Cerebellar nuclear complex (tissue), 1 donor: Measurements from ENCODE around the gene NOXA1.
A peak's percentile ranks its signal among the peaks of the same experiment; 100 is the strongest.
"Not testable (repeated sequence)": the region's sequence is repeated elsewhere in the genome, so short reads cannot be mapped to it uniquely, and the experiment has no call there.

Experiments used
- DNase-seq, 2 experiments: peaks; one replicate each; lab custom pipeline; 2025; lab: John Stamatoyannopoulos, UW

NOXA1 gene, protein sequence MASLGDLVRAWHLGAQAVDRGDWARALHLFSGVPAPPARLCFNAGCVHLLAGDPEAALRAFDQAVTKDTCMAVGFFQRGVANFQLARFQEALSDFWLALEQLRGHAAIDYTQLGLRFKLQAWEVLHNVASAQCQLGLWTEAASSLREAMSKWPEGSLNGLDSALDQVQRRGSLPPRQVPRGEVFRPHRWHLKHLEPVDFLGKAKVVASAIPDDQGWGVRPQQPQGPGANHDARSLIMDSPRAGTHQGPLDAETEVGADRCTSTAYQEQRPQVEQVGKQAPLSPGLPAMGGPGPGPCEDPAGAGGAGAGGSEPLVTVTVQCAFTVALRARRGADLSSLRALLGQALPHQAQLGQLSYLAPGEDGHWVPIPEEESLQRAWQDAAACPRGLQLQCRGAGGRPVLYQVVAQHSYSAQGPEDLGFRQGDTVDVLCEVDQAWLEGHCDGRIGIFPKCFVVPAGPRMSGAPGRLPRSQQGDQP

DNA sequence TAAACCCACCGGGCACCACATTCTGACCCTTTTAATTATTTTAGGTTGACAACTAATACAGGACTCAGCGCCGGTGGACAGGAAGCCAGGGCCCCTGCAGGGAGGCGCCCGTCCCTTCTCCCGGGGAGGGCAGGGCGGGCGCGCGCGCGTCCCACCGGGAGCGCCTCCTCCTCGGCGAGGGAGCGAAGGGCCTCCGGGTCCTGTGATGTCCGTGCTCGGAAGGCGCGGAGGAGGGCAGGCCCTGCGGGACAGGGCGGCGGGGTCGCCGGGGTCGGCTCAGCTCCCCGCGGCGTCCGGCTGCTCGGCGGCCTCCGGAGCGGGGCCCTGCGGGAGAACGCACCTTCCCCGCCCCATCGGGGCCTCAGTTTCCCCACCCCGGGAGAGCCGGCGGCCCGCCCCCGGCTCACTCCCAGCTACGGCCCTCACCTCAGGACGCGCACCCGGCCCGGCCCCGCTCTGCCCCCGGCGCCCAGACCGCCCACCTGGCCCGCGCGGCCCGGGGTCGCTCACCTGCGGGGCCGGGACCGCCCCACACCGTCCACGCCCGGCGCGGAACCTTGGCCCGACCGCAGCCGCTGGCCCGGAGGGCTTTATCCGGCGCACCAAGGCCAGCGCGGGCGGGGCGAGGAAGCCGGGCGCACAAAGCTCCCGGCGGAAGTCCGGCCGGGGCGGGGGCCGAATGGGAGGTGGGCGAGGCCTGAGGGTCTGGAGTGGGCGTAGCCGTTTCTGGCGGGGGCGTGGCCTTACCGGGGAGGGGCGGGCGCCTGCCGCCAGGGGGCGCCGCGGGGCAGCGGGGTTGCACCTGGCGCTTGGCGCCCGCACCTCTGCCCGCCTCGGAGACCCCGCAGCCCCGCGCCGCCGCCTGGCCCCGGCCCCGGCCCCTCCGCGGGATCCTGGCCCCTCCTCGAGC lies at the start of gene NOXA1, which contains the start of gene EXD3:
NOXA1 (plus strand) TSS at position 790 of the 910 bp plus-strand sequence. CDS start 137 bp downstream, outside the sequence.
EXD3 (minus strand) TSS at position 559 of the 910 bp plus-strand sequence. CDS start 27,805 bp downstream, outside the sequence.
- peak in 1 of 2 experiments; percentile 55 for DNase-seq

DNA sequence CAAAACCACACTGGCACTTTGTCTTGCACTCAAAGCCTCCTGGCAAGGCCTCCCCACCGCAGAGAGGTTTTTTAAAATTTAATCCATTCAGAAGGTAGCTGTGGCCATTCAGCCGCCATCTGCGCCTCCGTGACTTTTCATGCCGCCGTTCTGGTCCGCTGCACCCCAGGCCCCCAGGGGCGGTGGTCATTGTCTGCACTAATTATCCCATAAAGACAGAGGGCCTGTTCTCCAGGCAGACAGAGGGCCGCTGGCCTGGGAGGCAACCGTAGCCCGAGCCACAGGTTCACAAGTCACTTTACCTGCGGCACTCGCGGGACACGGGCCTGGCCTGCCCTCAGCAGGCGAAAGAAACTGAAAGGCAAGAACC lies 49.6 kb upstream of the NOXA1 start:
- DNase-seq: no peak

DNA sequence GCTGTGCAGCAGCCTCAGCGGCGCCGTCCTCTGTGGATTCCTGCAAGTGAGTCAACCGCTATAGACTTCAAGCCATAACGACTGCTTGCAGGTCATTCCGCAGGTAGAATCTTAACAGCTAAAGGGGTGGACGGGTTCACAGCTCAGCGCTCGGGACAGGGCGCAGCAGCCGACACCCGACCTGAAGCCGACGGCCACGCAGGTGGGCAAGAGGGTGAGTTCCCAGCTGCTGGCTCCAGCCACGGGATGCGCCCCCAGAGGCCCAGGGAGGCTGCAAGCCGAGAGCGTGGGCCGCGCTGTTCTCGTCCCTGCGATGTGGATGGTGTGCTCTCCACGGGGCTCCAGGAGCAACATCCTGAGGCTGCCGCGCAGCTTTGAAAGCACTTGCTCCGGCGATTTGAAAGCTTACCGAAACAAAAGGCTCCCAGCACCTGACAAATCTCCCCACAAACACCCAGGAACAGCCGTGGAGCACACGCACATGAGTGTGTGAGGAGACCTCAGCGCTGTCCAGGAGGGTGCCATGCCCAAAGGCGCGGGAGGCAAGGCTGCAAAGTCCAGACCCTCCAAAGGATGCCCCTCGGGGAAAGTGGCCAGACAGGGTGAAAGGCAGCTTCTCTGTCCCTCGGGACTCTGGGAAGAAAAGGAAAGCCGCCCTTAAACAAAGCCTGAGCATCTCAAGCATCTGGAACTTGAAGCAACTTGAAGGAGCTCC lies 48.9 kb upstream of the NOXA1 start:
- DNase-seq: no peak

DNA sequence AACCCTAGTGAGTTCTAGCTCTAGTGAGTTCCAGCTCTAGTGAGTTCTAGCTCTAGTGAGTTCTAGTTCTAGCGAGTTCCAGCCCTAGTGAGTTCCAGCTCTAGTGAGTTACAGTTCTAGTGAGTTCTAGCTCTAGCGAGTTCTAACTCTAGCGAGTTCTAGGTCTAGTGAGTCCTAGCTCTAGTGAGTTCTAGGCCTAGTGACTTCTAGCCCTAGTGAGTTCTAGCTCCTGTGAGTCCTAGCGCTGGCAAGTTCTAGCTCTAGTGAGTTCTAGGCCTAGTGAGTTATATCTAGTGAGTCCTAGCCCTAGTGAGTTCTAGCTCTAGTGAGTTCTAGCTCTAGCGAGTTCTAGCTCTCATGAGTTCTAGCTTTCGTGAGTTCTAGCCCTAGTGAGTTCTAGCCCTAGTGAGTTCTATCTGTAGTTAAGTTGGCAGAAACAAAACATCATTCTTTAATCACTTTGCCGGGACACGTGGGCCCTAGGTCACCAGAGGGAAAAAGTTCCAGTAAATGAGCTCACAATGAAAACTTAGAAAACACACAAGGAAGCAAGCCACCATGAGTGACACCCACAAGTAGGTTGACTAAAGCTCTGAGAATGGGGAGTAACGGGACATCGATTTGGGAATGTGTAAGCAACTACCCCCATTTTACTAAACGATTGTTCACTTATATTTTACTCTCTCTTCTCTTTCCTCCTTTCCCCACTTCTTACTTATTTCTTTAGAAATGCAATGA lies 47.7 kb upstream of the NOXA1 start:
- DNase-seq: no peak

GRCh38 chr9:137376386-137376785 lies 46.8 kb upstream of the NOXA1 start:
- no peak for DNase-seq

- DNase-seq: not testable (repeated sequence)
Observed at GRCh38 chr9:137378688-137379410, 44.3 kb upstream of the NOXA1 start.

DNA sequence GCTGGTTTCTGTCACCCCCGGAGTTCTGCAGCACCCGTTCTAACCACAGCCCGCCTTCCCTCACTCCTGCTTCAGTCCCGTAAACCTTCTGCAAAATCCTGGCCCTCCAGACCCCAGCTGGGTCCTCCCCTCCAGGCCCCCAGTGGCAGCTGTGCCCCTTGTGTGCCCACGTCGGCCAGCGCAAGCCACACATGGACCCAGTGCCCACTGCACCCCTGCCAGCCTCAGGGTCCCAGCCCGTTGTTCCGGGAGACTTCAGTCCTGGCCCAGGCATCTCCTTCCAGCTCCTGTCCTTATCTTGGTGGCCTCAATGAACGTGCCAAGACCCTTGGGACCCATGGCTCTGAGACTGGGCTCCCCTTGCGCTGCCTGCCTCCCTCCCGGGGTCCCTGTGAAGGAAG lies 43.4 kb upstream of the NOXA1 start:
- no peak for DNase-seq

- DNase-seq: no peak
Observed at GRCh38 chr9:137380171-137380570, 43.0 kb upstream of the NOXA1 start.

DNA sequence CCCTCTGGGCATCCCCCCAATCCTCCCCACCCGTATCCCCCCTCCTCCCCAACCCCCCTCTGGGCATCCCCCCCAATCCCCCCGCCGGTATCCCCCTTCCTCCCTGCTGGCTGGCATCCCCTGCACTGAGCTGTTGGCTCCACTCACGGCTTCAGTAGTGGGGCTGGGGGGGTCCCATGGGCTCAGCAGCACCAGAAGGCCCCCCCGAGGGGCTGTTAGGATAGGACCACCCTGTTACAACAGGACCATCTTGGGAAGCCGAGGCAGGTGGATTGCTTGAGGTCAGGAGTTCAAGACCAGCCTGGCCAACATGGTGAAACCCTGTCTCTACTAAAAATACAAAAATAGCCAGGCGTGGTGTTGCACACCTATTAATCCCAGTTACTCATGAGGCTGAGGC lies 42.6 kb upstream of the NOXA1 start:
- DNase-seq: no peak

DNA sequence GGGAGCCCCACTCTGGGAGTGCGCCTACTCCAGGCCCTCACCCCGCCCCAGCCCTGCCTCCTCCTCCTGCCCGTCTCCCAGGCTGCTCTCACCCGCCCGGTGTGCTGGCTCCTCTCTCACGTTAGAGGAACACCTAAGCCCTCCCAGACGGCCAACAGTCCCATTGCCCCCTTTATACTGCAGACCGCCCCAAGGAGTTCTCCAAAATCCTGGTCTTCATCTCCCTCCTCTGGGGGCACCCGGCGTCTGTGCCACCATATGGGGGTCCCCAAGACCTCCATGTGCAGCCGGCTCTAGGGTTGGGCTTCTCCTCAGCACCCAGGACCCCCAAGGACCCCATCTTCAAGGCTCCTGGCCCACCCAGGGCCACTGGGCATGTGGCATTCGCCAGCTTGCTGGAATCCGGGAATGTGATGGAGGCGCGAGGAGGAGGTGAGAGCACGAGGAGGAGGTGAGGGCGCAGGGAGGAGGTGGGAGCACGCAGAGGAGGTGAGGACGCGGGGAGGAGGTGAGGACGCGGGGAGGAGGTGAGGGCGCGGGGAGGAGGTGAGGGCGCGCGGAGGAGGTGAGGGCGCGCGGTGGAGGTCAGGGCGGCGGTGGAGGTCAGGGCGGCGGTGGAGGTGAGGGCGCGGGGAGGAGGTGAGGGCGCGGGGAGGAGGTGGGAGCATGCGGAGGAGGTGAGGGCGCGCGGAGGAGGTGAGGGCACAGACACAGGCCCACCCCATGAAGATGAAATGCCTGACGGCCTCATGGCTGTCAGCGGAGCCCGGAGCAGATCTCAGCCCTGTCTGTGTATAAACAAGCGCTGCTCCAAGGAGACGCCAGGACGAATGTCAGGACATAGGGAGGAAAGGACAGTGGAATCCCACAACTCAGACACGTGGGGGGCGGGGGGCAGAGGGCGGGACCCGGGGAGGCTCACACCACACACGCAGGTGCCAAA lies 41.4 kb upstream of the NOXA1 start:
- DNase-seq: no peak

- DNase-seq: no peak
Observed at GRCh38 chr9:137382444-137383080, 40.6 kb upstream of the NOXA1 start.

DNA sequence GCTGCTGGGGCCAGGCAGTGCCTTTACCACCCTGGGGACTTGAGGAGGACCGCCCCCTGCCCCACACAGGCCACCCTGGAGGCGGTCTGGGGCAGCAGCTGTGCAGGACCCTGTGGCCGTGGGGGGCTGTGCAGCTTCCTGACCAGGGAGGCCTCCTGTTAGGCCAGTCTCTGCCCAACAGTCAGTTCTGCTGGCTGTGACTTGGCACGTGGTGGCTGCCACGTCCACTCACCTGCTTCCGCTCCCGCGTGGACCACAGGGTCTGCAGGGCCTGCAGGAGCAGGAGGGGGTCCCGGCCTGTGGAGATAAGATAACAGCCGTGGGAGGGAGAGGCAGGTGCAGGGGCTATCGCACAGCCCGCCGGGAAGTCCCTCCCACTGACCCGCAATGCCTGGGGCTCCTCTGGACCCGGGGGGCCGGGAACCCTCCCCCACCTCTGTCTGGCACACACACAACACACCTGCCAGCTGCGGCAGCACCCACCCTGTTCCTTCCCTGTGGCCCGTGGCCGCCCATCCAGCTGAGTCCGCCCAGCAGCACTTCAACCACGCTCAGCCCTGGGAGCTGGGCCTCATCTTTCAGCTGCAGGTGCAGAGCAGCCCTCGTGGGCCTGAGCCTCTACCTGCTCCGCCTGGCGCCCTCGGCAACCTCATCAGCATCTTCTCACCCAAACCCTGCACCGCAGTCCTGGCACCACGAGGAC lies 40.0 kb upstream of the NOXA1 start:
- DNase-seq: no peak

DNA sequence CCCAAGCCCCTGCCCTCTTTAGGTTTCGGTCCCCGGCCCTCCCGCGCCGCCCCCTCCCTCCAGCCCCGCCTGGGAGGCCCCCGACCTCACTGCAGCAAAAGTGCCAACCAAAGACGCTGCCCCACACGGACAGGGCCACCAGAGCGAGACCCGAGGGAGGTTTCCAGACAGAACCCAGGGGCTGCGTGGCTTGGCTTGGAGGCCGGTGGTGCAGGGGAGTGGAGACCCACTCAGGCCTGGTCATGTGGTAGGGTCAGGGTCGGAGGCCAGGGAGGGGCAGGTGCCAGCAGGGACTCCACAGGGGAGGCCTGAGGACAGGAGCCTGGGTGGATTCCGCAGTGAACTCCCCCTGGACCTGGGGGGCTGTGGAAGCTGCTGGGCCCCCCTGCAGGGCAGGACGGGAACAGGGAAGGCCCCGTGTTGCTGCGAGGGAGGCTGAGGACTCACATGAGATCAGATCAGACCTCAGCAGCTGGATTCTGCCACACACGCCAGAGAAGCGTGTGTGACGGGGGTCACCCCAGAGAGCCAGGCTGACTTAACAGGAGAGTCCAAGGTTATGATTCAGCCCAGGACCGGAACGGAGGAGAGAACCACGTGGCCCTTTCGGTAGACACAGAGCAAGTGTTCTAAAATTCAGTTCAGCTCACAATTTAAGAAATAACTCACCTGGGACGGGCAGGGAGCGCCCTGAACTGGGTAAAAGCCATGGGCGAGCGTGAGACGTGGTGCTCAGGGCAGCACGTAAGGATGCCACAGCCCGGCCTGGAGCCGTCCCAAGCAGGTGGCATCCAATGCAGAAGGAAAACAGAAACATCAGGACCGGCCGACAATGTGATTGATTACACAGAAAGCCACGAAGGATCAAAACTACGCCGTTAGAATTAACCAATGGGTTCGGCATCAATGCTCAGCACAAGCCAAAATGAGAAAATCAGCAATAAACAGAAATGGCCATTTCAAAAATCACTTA lies 39.1 kb upstream of the NOXA1 start:
- no peak for DNase-seq

DNA sequence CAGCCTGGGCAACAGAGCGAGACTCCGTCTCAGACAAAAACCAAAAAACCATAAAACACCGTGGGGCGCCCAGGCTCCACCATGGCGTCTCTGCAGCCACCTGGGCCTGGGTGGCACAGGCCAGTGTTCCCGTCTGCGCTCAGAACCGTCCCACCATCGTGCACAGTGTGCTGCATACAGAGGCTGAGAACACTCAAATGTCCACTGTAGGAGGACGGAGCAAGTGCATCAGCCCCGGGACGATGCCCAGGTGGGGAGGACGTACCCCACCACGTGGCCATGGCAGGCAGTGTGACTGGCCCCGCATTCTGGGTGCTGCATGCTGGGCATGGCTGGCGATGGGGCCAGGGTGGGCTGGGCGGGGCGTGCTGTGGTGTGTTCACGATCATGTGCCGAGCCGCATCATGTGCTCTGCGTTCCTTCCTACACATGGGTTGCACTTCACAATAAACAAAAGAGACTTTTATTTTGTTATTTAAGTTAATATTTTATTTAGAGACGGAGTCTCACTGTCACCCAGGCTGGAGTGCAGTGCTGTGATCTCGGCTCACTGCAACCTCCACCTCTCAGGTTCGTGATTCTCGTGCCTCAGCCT lies 38.0 kb upstream of the NOXA1 start:
- DNase-seq: no peak

DNA sequence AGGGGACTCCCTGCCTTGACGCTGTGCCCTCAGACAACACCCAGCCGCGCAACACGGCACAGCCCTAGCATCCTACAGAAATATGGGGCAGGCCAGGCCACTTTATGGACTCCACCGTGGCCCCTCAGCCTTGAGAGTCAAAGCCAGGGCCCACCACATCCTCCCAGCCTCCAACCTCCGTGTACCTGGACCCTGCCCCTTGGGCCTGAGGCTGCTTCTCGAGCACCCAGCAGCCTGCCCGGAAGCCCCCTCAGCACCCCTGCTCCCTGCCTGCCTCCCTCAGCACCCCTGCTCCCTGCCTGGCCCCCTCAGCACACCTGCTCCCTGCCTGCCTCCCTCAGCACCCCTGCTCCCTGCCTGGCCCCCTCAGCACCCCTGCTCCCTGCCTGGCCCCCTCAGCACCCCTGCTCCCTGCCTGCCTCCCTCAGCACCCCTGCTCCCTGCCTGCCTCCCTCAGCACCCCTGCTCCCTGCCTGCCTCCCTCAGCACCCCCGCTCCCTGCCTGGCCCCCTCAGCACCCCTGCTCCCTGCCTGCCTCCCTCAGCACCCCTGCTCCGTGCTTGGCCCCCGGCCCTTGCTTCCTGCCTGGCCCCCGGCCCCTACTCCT lies 36.6 kb upstream of the NOXA1 start:
- not testable (repeated sequence) for DNase-seq
